NOMO-1 (cell line): Measurements from ENCODE around the gene STPG4.
A peak's percentile ranks its signal among the peaks of the same experiment; 100 is the strongest.

Source experiments
- DNase-seq, 2 experiments: peaks; one replicate each; lab custom pipeline; 2025; ENCODE audit not compliant: unreplicated experiment in 2 of 2; lab: John Stamatoyannopoulos, UW

STPG4 gene

GRCh38 chr2:47058003-47058931 is 96.8 kb downstream of the STPG4 start:
- peak; percentile 53 to 69 for DNase-seq

- no peak for DNase-seq
Observed at GRCh38 chr2:47057687-47058002, 97.5 kb downstream of the STPG4 start.

GRCh38 chr2:47056868-47057686 is 98.0 kb downstream of the STPG4 start:
- DNase-seq, result peak; percentile 21 to 58

- no peak for DNase-seq
Observed at GRCh38 chr2:47056374-47056773, 98.7 kb downstream of the STPG4 start.

GRCh38 chr2:47054868-47055267 is 100.2 kb downstream of the STPG4 start:
- DNase-seq, result no peak

GRCh38 chr2:47054036-47054555 is 101.0 kb downstream of the STPG4 start:
- no peak for DNase-seq

GRCh38 chr2:47052847-47053246 is 102.3 kb downstream of the STPG4 start:
- no peak for DNase-seq

- no peak for DNase-seq
Observed at GRCh38 chr2:47051562-47051961, 103.5 kb downstream of the STPG4 start.

GRCh38 chr2:47050762-47051161 is 104.3 kb downstream of the STPG4 start:
- no peak for DNase-seq

- no peak for DNase-seq
Observed at GRCh38 chr2:47050021-47050760, 104.9 kb downstream of the STPG4 start.

GRCh38 chr2:47049502-47049901 is 105.6 kb downstream of the STPG4 start:
- DNase-seq, result no peak

GRCh38 chr2:47048801-47049480 is 106.2 kb downstream of the STPG4 start:
- DNase-seq, result no peak

GRCh38 chr2:47046271-47046670 is 108.8 kb downstream of the STPG4 start:
- DNase-seq, result no peak

GRCh38 chr2:47043891-47044239 is 111.2 kb downstream of the STPG4 start:
- DNase-seq, result no peak

- DNase-seq, result no peak
Observed at GRCh38 chr2:47043142-47043890, 111.8 kb downstream of the STPG4 start.

GRCh38 chr2:47041891-47042684 is 113.0 kb downstream of the STPG4 start:
- DNase-seq, result no peak

GRCh38 chr2:47041063-47041462 is 114.0 kb downstream of the STPG4 start:
- no peak for DNase-seq

GRCh38 chr2:47040651-47041050 is 114.5 kb downstream of the STPG4 start:
- DNase-seq, result no peak
